Esophagus muscularis mucosa (tissue), 3 donors: ENCODE measurements around the gene SOX9.

Experiments
- POLR2A ChIP-seq: fragments of 450-650 bp; IDR thresholded peaks from one replicate; pipeline ENCODE4 v1.6.1; 2017; ENCODE audit warnings: antibody characterized with exemption, moderate library complexity, mild to moderate bottlenecking, low read depth
- TF ChIP-seq, protein P1 (sequence below), 3 experiments: fragments of 200-600 bp in 2 of 3; fragments of 450-650 bp in 1 of 3; sonication (generic) in 2 of 3; IDR thresholded peaks; one replicate each; pipeline ENCODE4 v1.5.1; 2017 to 2019; ENCODE audit warnings: antibody characterized with exemption in 3 of 3, mild to moderate bottlenecking in 2 of 3, moderate library complexity in 1 of 3

DNA sequence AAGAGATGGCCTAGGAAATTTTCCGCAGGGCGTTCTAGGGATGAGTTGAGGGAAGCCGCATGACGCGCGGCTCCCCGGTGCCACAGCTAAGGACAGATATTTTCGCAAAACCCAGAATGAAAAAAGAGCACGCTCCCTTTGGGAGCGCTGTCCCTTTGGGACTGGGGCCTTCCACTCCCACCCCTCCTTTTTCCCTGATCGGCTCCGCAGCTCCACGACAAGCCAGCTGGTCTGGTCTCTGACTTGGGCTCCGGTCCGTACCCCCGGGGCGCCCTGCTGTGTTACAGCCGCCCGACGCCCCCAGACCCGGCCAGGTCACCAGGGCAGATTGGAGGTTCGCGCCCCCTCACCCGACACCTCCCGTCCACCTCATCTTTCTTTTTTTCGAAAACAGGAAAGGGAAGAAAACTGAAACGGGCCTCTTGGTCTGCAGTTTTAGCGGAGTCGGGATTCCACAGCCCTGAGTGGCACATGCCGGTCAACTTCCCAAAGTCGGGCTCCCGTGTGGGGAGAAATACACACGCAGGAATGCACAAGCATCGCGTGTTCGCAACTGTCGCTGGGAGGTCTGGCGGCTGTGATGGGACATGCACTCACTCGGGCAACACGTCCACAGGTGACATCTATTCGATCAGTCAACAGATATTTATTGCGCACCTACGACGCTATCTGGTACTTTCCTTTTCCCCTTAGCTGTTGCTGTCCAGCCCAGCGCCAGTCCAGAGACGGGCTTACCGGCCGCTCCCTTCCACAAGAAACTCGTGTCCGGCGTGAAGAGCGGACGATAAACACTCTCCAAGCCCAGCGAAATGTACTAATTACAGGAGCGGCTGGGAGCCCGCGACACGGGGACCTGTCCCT lies 3.9 kb upstream of the SOX9 start:
- TF ChIP-seq, protein P1, sequence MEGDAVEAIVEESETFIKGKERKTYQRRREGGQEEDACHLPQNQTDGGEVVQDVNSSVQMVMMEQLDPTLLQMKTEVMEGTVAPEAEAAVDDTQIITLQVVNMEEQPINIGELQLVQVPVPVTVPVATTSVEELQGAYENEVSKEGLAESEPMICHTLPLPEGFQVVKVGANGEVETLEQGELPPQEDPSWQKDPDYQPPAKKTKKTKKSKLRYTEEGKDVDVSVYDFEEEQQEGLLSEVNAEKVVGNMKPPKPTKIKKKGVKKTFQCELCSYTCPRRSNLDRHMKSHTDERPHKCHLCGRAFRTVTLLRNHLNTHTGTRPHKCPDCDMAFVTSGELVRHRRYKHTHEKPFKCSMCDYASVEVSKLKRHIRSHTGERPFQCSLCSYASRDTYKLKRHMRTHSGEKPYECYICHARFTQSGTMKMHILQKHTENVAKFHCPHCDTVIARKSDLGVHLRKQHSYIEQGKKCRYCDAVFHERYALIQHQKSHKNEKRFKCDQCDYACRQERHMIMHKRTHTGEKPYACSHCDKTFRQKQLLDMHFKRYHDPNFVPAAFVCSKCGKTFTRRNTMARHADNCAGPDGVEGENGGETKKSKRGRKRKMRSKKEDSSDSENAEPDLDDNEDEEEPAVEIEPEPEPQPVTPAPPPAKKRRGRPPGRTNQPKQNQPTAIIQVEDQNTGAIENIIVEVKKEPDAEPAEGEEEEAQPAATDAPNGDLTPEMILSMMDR (IDR thresholded peaks at IDR 0.05) = no peak
- TF ChIP-seq POLR2A = no peak
